ENCODE results near the gene OAT. TPM values are rescaled to one million over a fixed set of nuclear protein-coding genes. Genes with fewer than 3 reads are reported as not detected.

Gene OAT
- polyA plus RNA-seq, 2 of the 4 experiments (the other 2 are of a cell fraction) = 81.3 to 97.6 TPM

GRCh38 chr10:124380256-124380995 lies 38.3 kb downstream of the OAT start:
- WGBS (ENCODE audit: missing lambda C conversion rate) = 49% methylated on average over 9 of the region's 9 CpGs
- no peak for ATAC-seq

GRCh38 chr10:124379609-124380193 lies 39.0 kb downstream of the OAT start:
- peak; percentile 50 for TF ChIP-seq MAFK (IDR thresholded peaks at IDR 0.05; ENCODE audit: partially characterized antibody)
- no peak for TF ChIP-seq USF2 (IDR thresholded peaks at IDR 0.05)
- TF ChIP-seq GATA3 (IDR thresholded peaks at IDR 0.05; ENCODE audit: borderline replicate concordance) = no peak
- TF ChIP-seq KDM5A (IDR thresholded peaks at IDR 0.05) = no peak
- TF ChIP-seq HOXB13 (CRISPR knock-in tag; IDR thresholded peaks at IDR 0.05; ENCODE audit: low read depth) = no peak
- TF ChIP-seq RCOR1 (IDR thresholded peaks at IDR 0.05; ENCODE audit: low read depth, low read length) = no peak
- Histone ChIP-seq H3K9me3 (no peaks in the 10 kb centered on the region), H3K4me1 (no peaks in the 10 kb centered on the region), H3K27ac (no peak overlapping the region), H3K4me3 (no peak overlapping the region), H3K4me2 (no peak overlapping the region)
- CTCF ChIA-PET = interaction anchor here (3.6 to 24.7 kb wide), 2 partner anchors 9 to 380 kb away, joined by 42 to 581 read pairs; no protein-coding TSS in a partner anchor
- ATAC-seq (peak in 1 of 2 experiments; percentile 39; a peak in 3 of 6 replicates), DNase-seq (ENCODE audit: low read depth in 1 of 2, low spot score in 1 of 2) (no peak), FAIRE-seq (no peak)
- POLR2A ChIA-PET = no interaction called here
- 40% methylated on average over 10 of the region's 10 CpGs for WGBS (ENCODE audit: missing lambda C conversion rate)

More at GRCh38 chr10:124380256-124380995, 38.3 kb downstream of the OAT start:
- FAIRE-seq (no peak), DNase-seq (ENCODE audit: low read depth in 1 of 2, low spot score in 1 of 2) (no peak)
- H3K4me1 ChIP-seq = no peaks in the 10 kb centered on the region
- H3K9me3 ChIP-seq = no peaks in the 10 kb centered on the region
- H3K4me2 ChIP-seq = no peak overlapping the region
- TF ChIP-seq EP300 (IDR thresholded peaks at IDR 0.05) (no peak), ZSCAN20 (CRISPR knock-in tag; IDR thresholded peaks at IDR 0.05) (no peak), GATA3 (IDR thresholded peaks at IDR 0.05; ENCODE audit: borderline replicate concordance) (no peak), CHD2 (IDR thresholded peaks at IDR 0.05; ENCODE audit: low read length, partially characterized antibody) (no peak), MAX (IDR thresholded peaks at IDR 0.05) (no peak), JUNB (IDR thresholded peaks at IDR 0.05) (no peak), CEBPB (IDR thresholded peaks at IDR 0.05) (no peak), CHD4 (IDR thresholded peaks at IDR 0.05; ENCODE audit: borderline replicate concordance) (no peak), TP53 (CRISPR knock-in tag; IDR thresholded peaks at IDR 0.05) (no peak), ZC3H11A (IDR thresholded peaks at IDR 0.05) (no peak), CTCF (IDR thresholded peaks at IDR 0.05) (no peak), RFX5 (IDR thresholded peaks at IDR 0.05) (no peak), KDM1A (IDR thresholded peaks at IDR 0.05; ENCODE audit: low read depth) (no peak), RCOR1 (IDR thresholded peaks at IDR 0.05; ENCODE audit: low read depth, low read length) (no peak), FOSL2 (IDR thresholded peaks at IDR 0.05) (no peak), FOSL2 (CRISPR knock-in tag; IDR thresholded peaks at IDR 0.05) (no peak), RNF2 (IDR thresholded peaks at IDR 0.05; ENCODE audit: borderline replicate concordance, low read depth) (no peak), NR3C1 (IDR thresholded peaks at IDR 0.05) (no peak)
- ChIA-PET POLR2A (no interaction called here), CTCF (interaction anchor here (3.6 to 24.7 kb wide), 2 partner anchors 9 to 381 kb away, joined by 42 to 581 read pairs; no protein-coding TSS in a partner anchor)
- no peak overlapping the region for H3K27ac ChIP-seq
- H3K4me3 ChIP-seq = no peak overlapping the region

Measured in A549 (cell line).